IMR-90 (cell line): ENCODE results near the gene AFAP1L2. TPM values are rescaled to one million over a fixed set of nuclear protein-coding genes. Genes with fewer than 3 reads are reported as not detected.

ENCODE experiments used
- ATAC-seq: fragments of 200-7000 bp; cut with Tn5 transposase; 2 replicates; pipeline ENCODE4 v1.9.1; 2020; ENCODE audit warnings: low read depth, mild to moderate bottlenecking, moderate library complexity
- BruUV-seq: library from RNA; stranded (reverse); fragments of 400-500 nt; replicated peaks from 2 replicates; lab custom pipeline; 2021; lab: Mats Ljungman, UMichigan
- CTCF ChIA-PET: fragments of 300-600 bp; formaldehyde crosslinking; extraction: SDS; loops from one replicate; lab custom pipeline; 2021; ENCODE audit warnings: antibody characterized with exemption; lab: Yijun Ruan, JAX
- POLR2A ChIA-PET: fragments of 300-600 bp; sonication (Branson Sonifier 250); formaldehyde crosslinking; loops from one replicate; lab custom pipeline; 2022; ENCODE audit warnings: antibody characterized with exemption; ENCODE audit not compliant: unreplicated experiment; lab: Charles Lee
- DNase-seq: peaks from one replicate; pipeline ENCODE4 v3.0.0; 2013
- H2AFZ ChIP-seq: replicated peaks from 2 replicates; pipeline ENCODE3; 2013; ENCODE audit warnings: low read length, mild to moderate bottlenecking; ENCODE audit not compliant: poor library complexity
- H2AK5ac ChIP-seq: 2 replicates; pipeline ENCODE4 v1.6.1; 2013; ENCODE audit warnings: low read depth, low read length, inconsistent platforms
- H2AK9ac ChIP-seq: replicated peaks from 2 replicates; pipeline ENCODE3; 2013; ENCODE audit warnings: mild to moderate bottlenecking, low read depth, low read length, moderate library complexity; ENCODE audit not compliant: poor library complexity
- H2BK120ac ChIP-seq: 2 replicates; pipeline ENCODE4 v1.6.1; 2013; ENCODE audit warnings: low read depth, low read length, inconsistent platforms
- H2BK15ac ChIP-seq: 3 replicates; pipeline ENCODE4 v1.6.1; 2013; ENCODE audit warnings: low read depth, low read length, inconsistent platforms
- H2BK20ac ChIP-seq: 2 replicates; pipeline ENCODE4 v1.6.1; 2013; ENCODE audit warnings: low read depth, mild to moderate bottlenecking, inconsistent platforms, low read length, moderate library complexity
- H2BK5ac ChIP-seq: 2 replicates; pipeline ENCODE4 v1.6.1; 2013; ENCODE audit warnings: mild to moderate bottlenecking, low read depth, low read length, inconsistent platforms; ENCODE audit not compliant: poor library complexity, severe bottlenecking
- H3K14ac ChIP-seq: replicated peaks from 2 replicates; pipeline ENCODE4 v1.6.1; 2013; ENCODE audit warnings: low read depth, low read length, inconsistent platforms
- H3K18ac ChIP-seq: 2 replicates; pipeline ENCODE4 v1.6.1; 2013; ENCODE audit warnings: low read depth, low read length, control low read depth
- H3K23ac ChIP-seq: 2 replicates; pipeline ENCODE4 v1.6.1; 2013; ENCODE audit warnings: low read depth, low read length, inconsistent platforms
- H3K27ac ChIP-seq: 2 replicates; pipeline ENCODE4 v1.5.1; 2013; ENCODE audit warnings: mild to moderate bottlenecking, control low read depth, low read length; ENCODE audit not compliant: insufficient read depth
- H3K27me3 ChIP-seq: 2 replicates; pipeline ENCODE4 v1.6.1; 2013; ENCODE audit warnings: low read length; ENCODE audit not compliant: control insufficient read depth, insufficient read depth
- H3K36me3 ChIP-seq: 2 replicates; pipeline ENCODE4 v1.6.1; 2013; ENCODE audit warnings: low read length, mixed read lengths; ENCODE audit not compliant: control insufficient read depth, insufficient read depth
- H3K4ac ChIP-seq: 2 replicates; pipeline ENCODE4 v1.6.1; 2013; ENCODE audit warnings: low read depth, low read length, inconsistent platforms
- H3K4me1 ChIP-seq: 2 replicates; pipeline ENCODE4 v1.6.1; 2013; ENCODE audit warnings: low read length, mixed read lengths; ENCODE audit not compliant: control insufficient read depth, insufficient read depth
- H3K4me2 ChIP-seq: 2 replicates; pipeline ENCODE4 v1.6.1; 2013; ENCODE audit warnings: low read depth, mild to moderate bottlenecking, control low read depth, low read length, moderate library complexity
- H3K4me3 ChIP-seq: 2 replicates; pipeline ENCODE4 v1.5.1; 2013; ENCODE audit warnings: low read depth, mild to moderate bottlenecking, control low read depth, low read length, moderate library complexity; ENCODE audit not compliant: insufficient read depth
- H3K56ac ChIP-seq: 2 replicates; pipeline ENCODE4 v1.6.1; 2013; ENCODE audit warnings: low read length, inconsistent platforms; ENCODE audit not compliant: insufficient read depth; ENCODE audit errors: extremely low read depth
- H3K79me1 ChIP-seq, 2 experiments: 2 replicates each; pipeline ENCODE4 v1.6.1; 2013; ENCODE audit warnings: low read length in 2 of 2, inconsistent platforms in 1 of 2, low read depth in 1 of 2
- H3K9ac ChIP-seq: 2 replicates; pipeline ENCODE4 v1.6.1; 2013; ENCODE audit warnings: low read depth, low read length, control low read depth
- H3K9me1 ChIP-seq: 2 replicates; pipeline ENCODE4 v1.6.1; 2013; ENCODE audit warnings: low read length, inconsistent platforms; ENCODE audit not compliant: insufficient read depth
- H3K9me3 ChIP-seq: 2 replicates; pipeline ENCODE4 v1.6.1; 2013; ENCODE audit warnings: low read length; ENCODE audit not compliant: control insufficient read depth, insufficient read depth
- H4K20me1 ChIP-seq: 2 replicates; pipeline ENCODE4 v1.6.1; 2013; ENCODE audit warnings: low read length, inconsistent platforms; ENCODE audit not compliant: insufficient read depth
- H4K5ac ChIP-seq: 2 replicates; pipeline ENCODE4 v1.6.1; 2013; ENCODE audit warnings: mild to moderate bottlenecking, low read depth, low read length, control low read depth
- H4K8ac ChIP-seq, 2 experiments: 2 replicates each; pipeline ENCODE4 v1.6.1; 2013; ENCODE audit warnings: low read depth in 2 of 2, low read length in 2 of 2, control low read depth in 1 of 2, inconsistent platforms in 1 of 2
- H4K91ac ChIP-seq: 2 replicates; pipeline ENCODE4 v1.6.1; 2013; ENCODE audit warnings: low read depth, low read length, inconsistent platforms; ENCODE audit not compliant: insufficient read depth
- RFX5 ChIP-seq: IDR thresholded peaks from 2 replicates; pipeline ENCODE4 v1.8.0; 2012; ENCODE audit warnings: low read depth, mild to moderate bottlenecking, low read length, moderate library complexity
- WGBS, 2 experiments: methylation state at CpG; one replicate each; pipeline versions ENCODE4 v1.1.5 to v1.1.7; 2013; ENCODE audit warnings: missing lambda C conversion rate in 2 of 2; ENCODE audit not compliant: insufficient read length in 1 of 2; ENCODE audit errors: extremely low coverage in 2 of 2; 5-methylcytosine and 5-hydroxymethylcytosine counted together
- dilution Hi-C: fragments of 300-500 bp; cut with HindIII; formaldehyde crosslinking; loops from one replicate; pipeline ENCODE4 v1.14.3; 2018; ENCODE audit warnings: low sequenced_read_pairs; ENCODE audit not compliant: unreplicated experiment
- in situ Hi-C: fragments of 300-500 bp; cut with MboI; formaldehyde crosslinking; loops from 3 replicates; pipeline ENCODE4 v1.14.3; 2019; ENCODE audit warnings: low sequenced_read_pairs, inconsistent platforms, mixed read lengths
- intact Hi-C: fragments of 100-400 bp; cut with micrococcal nuclease; formaldehyde crosslinking; loops from 2 replicates; pipeline ENCODE4 v1.10.0; 2022
- polyA plus RNA-seq, 3 experiments: library from polyadenylated mRNA; depleted of rRNA; stranded (reverse); fragments of >200 nt; gene quantifications; 2 replicates each; pipeline ENCODE4 v1.2.3, GENCODE V29; 2012; ENCODE audit warnings: low replicate concordance in 1 of 3
- total RNA-seq: library from RNA; depleted of rRNA; stranded (reverse); fragments of >200 nt; gene quantifications from 2 replicates; pipeline ENCODE4 v1.2.3, GENCODE V29; 2012

AFAP1L2 gene
- total and polyA plus RNA-seq, 2 of the 4 experiments (the other 2 are of a cell fraction), result under 0.01 to 0.10 TPM

GRCh38 chr10:114431414-114432135 lies 27.3 kb upstream of the AFAP1L2 start:
- H3K4me1 ChIP-seq, result peaks cover 4% of the 10 kb centered on the region; the same call in 1 of the 2 replicates
- no peak overlapping the region for H2AK9ac ChIP-seq
- no peak overlapping the region for H3K27ac ChIP-seq
- in situ Hi-C loops (no loop called here), intact Hi-C loops (no loop called here), dilution Hi-C loops (no loop called here)
- H2BK5ac ChIP-seq, result no peak overlapping the region
- H4K91ac ChIP-seq, result no peak overlapping the region
- DNase-seq, result peak; percentile 1
- H3K9me1 ChIP-seq, result 0 out of 2 replicates have a peak, but pooled peaks cover 2% of the 10 kb centered on the region
- no TSS peak for BruUV-seq
- H3K56ac ChIP-seq, result no peak overlapping the region
- no peak overlapping the region for H3K14ac ChIP-seq
- ATAC-seq, result peak; percentile 30
- POLR2A ChIA-PET, result interaction anchor here (0.5 kb wide), 1 partner anchor 1386 kb away, joined by 3 read pairs; no protein-coding TSS in a partner anchor
- no peak overlapping the region for H4K8ac ChIP-seq
- no peak overlapping the region for H4K5ac ChIP-seq
- H4K20me1 ChIP-seq, result no peaks in the 10 kb centered on the region
- no peak overlapping the region for H3K23ac ChIP-seq
- H3K36me3 ChIP-seq, result no peaks in the 10 kb centered on the region
- no peaks in the 10 kb centered on the region for H3K79me1 ChIP-seq
- H3K4ac ChIP-seq, result no peak overlapping the region
- CTCF ChIA-PET, result interaction anchor here (0.5 to 4.0 kb wide), 2 partner anchors 128 to 1935 kb away, joined by 8 to 17 read pairs; no protein-coding TSS in a partner anchor
- H3K9me3 ChIP-seq, result no peaks in the 10 kb centered on the region
- peaks cover 14% of the 10 kb centered on the region for H3K27me3 ChIP-seq
- no peak overlapping the region for H3K4me3 ChIP-seq
- no peak overlapping the region; the same call in 1 of the 2 replicates for H3K18ac ChIP-seq
- no peak overlapping the region for H2AFZ ChIP-seq
- no peak overlapping the region for H3K9ac ChIP-seq
- no peak overlapping the region for H2BK120ac ChIP-seq
- no CpG with 5 or more reads among the region's 4 CpGs for WGBS, 2 experiments
- H3K4me2 ChIP-seq, result no peak overlapping the region
- H2AK5ac ChIP-seq, result no peak overlapping the region
- peak overlapping the region; percentile 24; the same call in 1 of the 2 replicates for H2BK20ac ChIP-seq
- no peak for TF ChIP-seq RFX5
- H2BK15ac ChIP-seq, result no peak overlapping the region
